Measurements from ENCODE around the gene FREM3. TPM values are rescaled to one million over a fixed set of nuclear protein-coding genes. Genes with fewer than 3 reads are reported as not detected.

Gene FREM3
- total RNA-seq, 4 donors from 2014 or later: not detected

DNA sequence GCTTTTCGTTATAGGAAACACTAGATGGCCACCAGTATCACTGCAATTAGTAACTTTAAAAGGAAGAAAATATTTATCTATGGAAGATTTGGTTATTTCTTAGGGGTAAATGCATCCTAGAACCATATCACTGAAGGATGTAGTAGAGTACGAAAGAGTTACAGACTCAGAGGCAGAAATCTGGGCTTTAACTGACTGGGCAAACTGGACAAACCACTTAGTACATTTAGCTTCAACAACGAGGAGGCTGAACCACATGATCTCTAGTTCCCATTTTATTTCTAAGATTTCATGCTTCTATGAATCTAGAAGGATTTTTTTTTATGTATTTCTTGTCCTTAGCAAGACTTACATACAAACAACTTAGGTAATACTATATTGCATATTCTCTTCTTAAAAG lies 94.0 kb downstream of the FREM3 start:
- H3K4me1 ChIP-seq: no peaks in the 10 kb centered on the region
- no peak overlapping the region for H3K4me3 ChIP-seq
- H3K9me3 ChIP-seq: no peaks in the 10 kb centered on the region
- no peaks in the 10 kb centered on the region for H3K36me3 ChIP-seq
- no peak for DNase-seq (ENCODE audit: low spot score in 2 of 2)
- no peak overlapping the region for H3K27ac ChIP-seq
- TF ChIP-seq, protein P1, sequence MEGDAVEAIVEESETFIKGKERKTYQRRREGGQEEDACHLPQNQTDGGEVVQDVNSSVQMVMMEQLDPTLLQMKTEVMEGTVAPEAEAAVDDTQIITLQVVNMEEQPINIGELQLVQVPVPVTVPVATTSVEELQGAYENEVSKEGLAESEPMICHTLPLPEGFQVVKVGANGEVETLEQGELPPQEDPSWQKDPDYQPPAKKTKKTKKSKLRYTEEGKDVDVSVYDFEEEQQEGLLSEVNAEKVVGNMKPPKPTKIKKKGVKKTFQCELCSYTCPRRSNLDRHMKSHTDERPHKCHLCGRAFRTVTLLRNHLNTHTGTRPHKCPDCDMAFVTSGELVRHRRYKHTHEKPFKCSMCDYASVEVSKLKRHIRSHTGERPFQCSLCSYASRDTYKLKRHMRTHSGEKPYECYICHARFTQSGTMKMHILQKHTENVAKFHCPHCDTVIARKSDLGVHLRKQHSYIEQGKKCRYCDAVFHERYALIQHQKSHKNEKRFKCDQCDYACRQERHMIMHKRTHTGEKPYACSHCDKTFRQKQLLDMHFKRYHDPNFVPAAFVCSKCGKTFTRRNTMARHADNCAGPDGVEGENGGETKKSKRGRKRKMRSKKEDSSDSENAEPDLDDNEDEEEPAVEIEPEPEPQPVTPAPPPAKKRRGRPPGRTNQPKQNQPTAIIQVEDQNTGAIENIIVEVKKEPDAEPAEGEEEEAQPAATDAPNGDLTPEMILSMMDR (IDR thresholded peaks at IDR 0.05): no peak
- TF ChIP-seq POLR2AphosphoS5 (IDR thresholded peaks at IDR 0.05): no peak
- TF ChIP-seq EP300 (IDR thresholded peaks at IDR 0.05): no peak
- no peak for TF ChIP-seq POLR2A (IDR thresholded peaks at IDR 0.05)
- H3K27me3 ChIP-seq: no peaks in the 10 kb centered on the region
- 61% methylated on average over 3 of the region's 3 CpGs for WGBS

DNA sequence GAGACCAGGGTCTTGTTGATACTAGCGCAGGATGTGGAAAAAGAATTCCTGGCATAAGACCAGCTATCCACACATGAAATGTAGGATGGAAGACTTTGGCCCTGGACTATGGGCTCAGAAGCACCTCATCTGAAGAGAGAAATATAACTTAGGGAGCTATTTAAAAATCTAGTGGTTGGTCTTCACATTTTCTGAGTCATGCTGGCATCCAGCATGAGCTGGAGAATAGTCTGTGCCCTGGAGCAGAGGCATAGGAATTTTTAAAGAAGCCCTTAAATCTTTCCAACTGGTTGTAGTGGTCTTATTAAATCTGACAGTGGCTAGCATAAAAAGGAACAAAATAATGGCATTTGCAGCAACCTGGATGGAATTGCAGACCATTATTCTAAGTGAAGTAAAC lies 100.6 kb downstream of the FREM3 start:
- no peaks in the 10 kb centered on the region for H3K4me1 ChIP-seq
- H3K4me3 ChIP-seq: no peak overlapping the region
- no peak overlapping the region for H3K27ac ChIP-seq
- no peaks in the 10 kb centered on the region for H3K9me3 ChIP-seq
- 87% methylated on average over 1 of the region's 1 CpG for WGBS
- H3K36me3 ChIP-seq: no peaks in the 10 kb centered on the region
- DNase-seq (ENCODE audit: low spot score in 2 of 2): no peak
- TF ChIP-seq POLR2AphosphoS5 (IDR thresholded peaks at IDR 0.05) (no peak), EP300 (IDR thresholded peaks at IDR 0.05) (no peak), POLR2A (IDR thresholded peaks at IDR 0.05) (no peak)
- TF ChIP-seq, protein P1 (IDR thresholded peaks at IDR 0.05): no peak
- H3K27me3 ChIP-seq: no peaks in the 10 kb centered on the region

DNA sequence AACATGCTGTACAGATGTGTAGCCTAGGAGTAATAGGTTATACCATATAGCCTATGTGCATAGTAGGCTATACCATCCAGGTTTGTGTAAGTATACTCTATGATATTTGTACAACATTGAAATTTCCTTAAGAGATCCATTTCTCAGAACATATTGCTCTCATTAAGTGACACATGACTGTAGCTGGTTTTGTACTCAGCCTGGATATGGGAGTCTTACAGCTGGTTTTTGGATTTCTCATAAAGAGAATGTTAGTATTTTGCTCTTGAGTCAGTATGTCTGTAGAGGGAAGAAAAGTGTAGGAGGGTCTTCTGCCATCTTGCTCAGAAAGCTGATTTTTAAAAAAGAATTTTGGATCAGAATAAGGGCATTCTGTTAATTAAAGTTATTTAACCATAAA lies 101.7 kb downstream of the FREM3 start:
- DNase-seq (ENCODE audit: low spot score in 2 of 2): no peak
- Histone ChIP-seq H3K36me3 (no peaks in the 10 kb centered on the region), H3K27me3 (no peaks in the 10 kb centered on the region), H3K4me3 (no peak overlapping the region), H3K27ac (no peak overlapping the region), H3K9me3 (no peaks in the 10 kb centered on the region), H3K4me1 (no peaks in the 10 kb centered on the region)
- TF ChIP-seq, protein P1 (IDR thresholded peaks at IDR 0.05): no peak
- no peak for TF ChIP-seq POLR2A (IDR thresholded peaks at IDR 0.05)
- TF ChIP-seq POLR2AphosphoS5 (IDR thresholded peaks at IDR 0.05): no peak

DNA sequence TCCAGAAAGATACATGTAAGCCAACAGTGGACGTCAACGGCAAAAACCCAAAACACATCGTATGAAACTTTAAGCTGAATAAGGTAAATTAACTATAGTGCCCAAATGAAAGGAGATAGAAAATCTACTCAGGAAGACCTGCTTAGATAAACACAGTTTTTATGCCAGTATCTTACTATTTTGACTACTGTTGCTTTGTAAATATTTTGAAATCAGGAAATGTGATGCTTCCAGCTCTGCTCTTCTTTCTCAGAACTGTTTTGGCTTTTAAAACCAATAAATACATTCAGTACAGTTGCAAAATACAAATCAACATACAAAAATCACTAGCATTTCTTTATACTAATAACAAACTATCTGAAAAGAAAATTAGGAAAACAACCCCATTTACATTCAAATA lies 103.2 kb downstream of the FREM3 start:
- no peak for TF ChIP-seq EP300 (IDR thresholded peaks at IDR 0.05)
- TF ChIP-seq, protein P1 (IDR thresholded peaks at IDR 0.05): no peak
- no peak for TF ChIP-seq POLR2AphosphoS5 (IDR thresholded peaks at IDR 0.05)
- no peak for TF ChIP-seq POLR2A (IDR thresholded peaks at IDR 0.05)
- no peaks in the 10 kb centered on the region for H3K9me3 ChIP-seq
- 77% methylated on average over 3 of the region's 3 CpGs for WGBS
- no peak overlapping the region for H3K27ac ChIP-seq
- no peaks in the 10 kb centered on the region for H3K4me1 ChIP-seq
- no peaks in the 10 kb centered on the region for H3K27me3 ChIP-seq
- no peak for DNase-seq (ENCODE audit: low spot score in 2 of 2)
- no peak overlapping the region for H3K4me3 ChIP-seq
- H3K36me3 ChIP-seq: no peaks in the 10 kb centered on the region

DNA sequence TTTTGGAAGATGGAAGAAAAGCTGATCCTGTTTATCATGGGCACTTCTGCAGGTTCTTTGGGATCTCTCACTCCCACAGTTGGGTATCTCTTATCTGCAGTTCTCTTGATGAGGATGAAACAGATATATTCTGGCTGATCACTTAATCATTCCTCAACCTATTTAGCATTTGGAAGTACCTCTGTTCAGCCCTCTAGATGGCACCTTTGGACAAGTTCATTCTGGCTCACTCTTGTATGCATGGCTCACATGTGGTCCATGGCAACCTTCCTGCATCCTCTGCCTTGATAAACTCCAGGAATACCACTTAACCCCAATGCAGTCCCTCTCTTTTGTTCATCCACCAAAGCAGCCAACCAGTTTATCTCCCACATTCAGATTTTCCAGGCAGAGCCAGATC lies 112.8 kb downstream of the FREM3 start:
- Histone ChIP-seq H3K27me3 (no peaks in the 10 kb centered on the region), H3K36me3 (no peaks in the 10 kb centered on the region), H3K27ac (no peak overlapping the region), H3K9me3 (peaks cover 7% of the 10 kb centered on the region), H3K4me1 (no peaks in the 10 kb centered on the region), H3K4me3 (no peak overlapping the region)
- no peak for DNase-seq (ENCODE audit: low spot score in 2 of 2)
- no peak for TF ChIP-seq POLR2AphosphoS5 (IDR thresholded peaks at IDR 0.05)
- TF ChIP-seq, protein P1 (IDR thresholded peaks at IDR 0.05): no peak
- no peak for TF ChIP-seq POLR2A (IDR thresholded peaks at IDR 0.05)
- no peak for TF ChIP-seq EP300 (IDR thresholded peaks at IDR 0.05)

Data from suprapubic skin (tissue), 4 donors.